Pericardium fibroblast (primary cell): ENCODE results near the gene PDGFB. TPM values are rescaled to one million over a fixed set of nuclear protein-coding genes. Genes with fewer than 3 reads are reported as not detected.

ENCODE experiments used
- total RNA-seq: library from RNA; depleted of rRNA; stranded (reverse); fragments of >200 nt; gene quantifications from 2 replicates; pipeline ENCODE4 v1.2.3, GENCODE V29; 2015

The PDGFB gene
- 5.3 and 9.2 TPM in 2 replicates for total RNA-seq

DNA sequence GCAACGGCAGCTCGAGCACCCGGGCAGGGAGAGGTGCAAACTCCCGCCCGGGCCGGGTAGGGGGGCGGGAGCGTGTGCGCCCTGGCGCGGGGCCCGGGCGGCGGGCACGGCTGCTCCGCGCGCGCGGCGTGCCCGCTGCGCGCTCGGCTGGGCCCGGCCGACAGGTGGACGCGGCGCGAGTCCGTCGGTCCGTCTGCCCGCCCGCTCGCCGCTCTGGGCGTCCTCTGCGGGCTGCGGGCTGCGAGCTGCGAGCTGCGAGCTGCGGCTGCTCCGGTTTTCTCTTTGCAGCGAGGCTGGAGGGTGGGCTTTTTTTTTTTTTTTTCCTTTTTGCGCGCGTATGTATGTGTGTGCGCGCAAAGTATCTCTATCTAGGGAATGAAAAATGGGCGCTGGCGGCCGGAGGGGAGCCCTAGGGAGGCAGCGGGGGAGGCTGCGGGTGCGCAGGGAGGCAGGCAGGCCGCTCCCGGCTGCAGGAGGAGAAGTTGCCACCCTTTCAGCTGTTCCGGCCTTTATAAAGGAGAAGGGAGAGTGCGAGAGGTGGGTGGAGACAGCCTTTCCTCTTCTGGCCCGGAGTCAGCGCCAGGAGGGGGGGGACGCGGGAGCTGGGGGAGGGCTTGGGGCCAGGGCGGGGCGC, at the start of gene PDGFB:
TSS of gene PDGFB (minus strand) at position 487 of the 634 bp plus-strand sequence. CDS start 1,019 bp downstream, outside the sequence.

Other genes with a start within 250 kb of the PDGFB start
- 15.9 and 30.5 TPM in 2 replicates for gene APOBEC3C, start 230.7 kb downstream of the PDGFB start, total RNA-seq
- gene APOBEC3D, start 223.9 kb downstream of the PDGFB start, total RNA-seq, result 0.58 and 6.6 TPM in 2 replicates
- gene APOBEC3F, start 204.1 kb downstream of the PDGFB start, total RNA-seq, result 1.5 and 8.9 TPM in 2 replicates
- gene APOBEC3G, start 167.7 kb downstream of the PDGFB start, total RNA-seq, result 5.4 and 9.2 TPM in 2 replicates
- gene APOBEC3H, start 147.7 kb downstream of the PDGFB start, total RNA-seq, result not detected in 2 replicates
- 0.70 and 5.3 TPM in 2 replicates for gene CBX7, start 92.3 kb downstream of the PDGFB start, total RNA-seq
- gene RPL3, start 74.6 kb upstream of the PDGFB start, total RNA-seq, result 2,700 and 3,654 TPM in 2 replicates
- gene SYNGR1, start 105.0 kb upstream of the PDGFB start, total RNA-seq, result 10.7 and 14.9 TPM in 2 replicates
- gene TAB1, start 154.8 kb upstream of the PDGFB start, total RNA-seq, result 16.5 and 17.4 TPM in 2 replicates
- 4.1 and 22.2 TPM in 2 replicates for gene MGAT3, start 212.0 kb upstream of the PDGFB start, total RNA-seq